DMS153 treated with DMSO at 0.1 percent for 48 hours (cell line): ENCODE data around the gene ADCK2.
"Not testable (repeated sequence)": the region's sequence is repeated elsewhere in the genome, so short reads cannot be mapped to it uniquely, and the experiment has no call there.

ENCODE experiments used
- DNase-seq: peaks from one replicate; lab custom pipeline; 2025; ENCODE audit not compliant: unreplicated experiment; lab: John Stamatoyannopoulos, UW

ADCK2 gene, protein sequence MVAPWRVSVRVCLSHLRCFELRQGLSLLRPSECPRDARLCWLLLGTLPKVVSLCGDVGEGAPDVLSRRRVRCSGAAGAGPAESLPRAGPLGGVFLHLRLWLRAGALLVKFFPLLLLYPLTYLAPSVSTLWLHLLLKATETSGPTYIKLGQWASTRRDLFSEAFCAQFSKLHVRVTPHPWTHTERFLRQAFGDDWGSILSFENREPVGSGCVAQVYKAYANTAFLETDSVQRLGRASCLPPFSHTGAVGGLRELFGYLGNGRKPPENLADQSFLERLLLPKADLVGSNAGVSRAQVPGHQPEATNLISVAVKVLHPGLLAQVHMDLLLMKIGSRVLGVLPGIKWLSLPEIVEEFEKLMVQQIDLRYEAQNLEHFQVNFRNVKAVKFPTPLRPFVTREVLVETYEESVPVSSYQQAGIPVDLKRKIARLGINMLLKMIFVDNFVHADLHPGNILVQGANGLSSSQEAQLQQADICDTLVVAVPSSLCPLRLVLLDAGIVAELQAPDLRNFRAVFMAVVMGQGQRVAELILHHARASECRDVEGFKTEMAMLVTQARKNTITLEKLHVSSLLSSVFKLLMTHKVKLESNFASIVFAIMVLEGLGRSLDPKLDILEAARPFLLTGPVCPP

GRCh38 chr7:140672382-140673062 lies at the start of gene ADCK2:
Gene ADCK2 (plus strand): TSS chr7:140672945. CDS start chr7:140673331, 386 bp downstream.
- no peak for DNase-seq

GRCh38 chr7:140623980-140624379 lies 48.8 kb upstream of the ADCK2 start:
- DNase-seq: no peak

GRCh38 chr7:140624392-140625191 lies 48.2 kb upstream of the ADCK2 start:
- no peak for DNase-seq

- DNase-seq: not testable (repeated sequence)
These were observed 47.6 kb upstream of the ADCK2 start for GRCh38 chr7:140625192-140625558.

DNA sequence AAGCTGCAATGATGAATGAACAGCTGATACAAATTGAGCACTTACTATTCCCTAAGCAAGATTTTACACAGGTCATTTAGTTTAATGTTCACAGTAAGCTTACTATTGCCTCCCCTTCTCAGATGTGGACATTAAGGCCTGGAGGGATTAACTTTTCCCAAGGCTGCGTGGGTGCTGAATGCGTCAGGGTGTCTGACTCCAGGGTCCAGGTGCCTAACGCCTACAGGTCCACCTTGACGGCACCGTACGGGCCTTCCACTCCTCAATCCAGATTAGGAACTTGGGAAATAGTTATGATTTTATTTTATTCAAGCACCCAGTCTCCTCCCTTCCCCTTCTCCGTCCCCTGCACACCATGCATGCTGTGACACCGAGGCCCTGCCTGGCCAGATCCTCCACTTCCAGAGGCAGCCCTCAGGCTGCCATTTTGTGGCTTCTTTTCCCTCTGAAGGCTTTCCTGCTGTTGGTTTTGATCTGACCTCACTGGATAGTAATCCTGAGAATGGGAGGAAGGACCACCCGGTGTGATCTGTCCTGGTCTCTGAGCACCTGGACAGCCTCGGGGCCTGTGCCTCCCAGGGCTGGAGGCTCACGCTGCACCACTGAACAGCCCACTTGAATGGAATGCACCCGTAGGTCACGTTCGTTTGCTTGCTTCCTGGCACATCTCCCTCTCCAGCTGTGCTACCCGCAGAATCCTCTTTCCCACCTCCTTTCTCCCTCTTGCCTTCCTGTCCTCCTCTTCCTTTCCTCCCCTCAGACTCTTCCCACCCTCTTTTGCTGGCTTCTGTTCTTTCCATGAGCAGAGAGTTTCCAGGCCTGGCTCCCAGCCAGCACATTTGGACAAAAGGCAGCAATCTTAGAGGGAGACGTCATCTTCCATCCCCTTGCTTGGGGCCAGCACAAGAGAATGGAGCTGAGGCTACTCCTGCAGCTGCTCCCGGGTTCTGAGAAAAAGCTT lies 46.6 kb upstream of the ADCK2 start:
- DNase-seq: no peak

DNA sequence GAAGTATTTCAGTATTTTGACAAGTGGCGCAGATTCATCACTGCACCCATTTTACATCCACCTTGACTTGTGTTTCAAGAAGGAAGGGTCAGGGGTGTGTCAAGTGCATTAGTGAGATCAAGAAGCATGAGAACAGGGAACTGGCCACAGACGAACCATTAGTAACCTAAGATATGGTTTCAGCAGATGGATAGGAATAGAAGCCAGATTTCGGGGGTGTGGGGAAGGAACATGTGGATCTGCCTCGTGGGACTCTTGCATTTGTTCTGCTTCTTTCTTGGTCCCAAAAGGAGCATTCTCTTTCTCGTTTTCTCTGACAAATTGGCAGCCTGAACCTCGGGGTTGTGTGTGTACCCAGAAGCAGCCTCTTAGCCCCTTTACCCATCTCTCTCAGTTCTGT lies 41.7 kb upstream of the ADCK2 start:
- DNase-seq: no peak

GRCh38 chr7:140631602-140632001 lies 41.1 kb upstream of the ADCK2 start:
- no peak for DNase-seq

- no peak for DNase-seq
These were observed 37.4 kb upstream of the ADCK2 start for GRCh38 chr7:140635345-140635744.

DNA sequence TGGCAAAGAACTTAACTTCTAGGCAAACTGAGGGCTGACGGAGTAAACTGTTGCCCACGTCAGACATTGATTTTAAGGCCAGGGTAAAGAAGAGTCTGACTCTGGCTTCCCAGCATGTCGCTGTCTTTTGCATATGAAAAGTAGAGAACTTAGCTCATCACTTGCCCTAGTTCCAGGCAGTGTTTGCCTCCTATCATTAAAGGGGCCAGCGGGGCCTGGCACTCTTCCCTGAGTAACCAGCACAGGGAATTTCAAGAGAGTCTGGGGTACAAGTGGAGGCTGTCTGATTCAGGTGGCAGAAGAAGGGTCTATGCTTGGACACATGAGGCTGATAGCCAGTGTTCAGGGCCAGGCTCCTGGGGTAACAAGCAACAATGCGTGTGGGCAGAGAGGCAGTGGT lies 36.9 kb upstream of the ADCK2 start:
- DNase-seq: no peak

DNA sequence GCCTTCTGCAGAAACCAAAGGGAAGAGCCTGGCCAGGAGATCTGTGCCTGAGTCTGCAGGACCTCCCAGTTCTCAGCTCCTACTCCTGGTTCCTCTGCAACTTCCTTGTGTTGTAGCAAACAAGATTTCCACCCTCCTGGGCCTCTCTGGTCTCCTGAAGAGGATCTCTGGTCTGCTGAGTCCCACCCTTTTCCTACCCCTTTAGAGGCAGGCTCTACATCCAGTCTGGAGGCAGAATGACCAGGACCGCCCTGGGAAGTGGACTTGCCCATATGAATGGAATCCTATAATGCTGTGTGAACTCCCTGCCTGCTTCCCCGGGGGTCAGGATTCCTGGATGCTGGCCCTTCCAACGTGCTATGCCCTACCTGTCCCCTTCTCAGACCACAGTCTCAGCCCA lies 35.3 kb upstream of the ADCK2 start:
- DNase-seq: no peak

- DNase-seq: no peak
These were observed 34.5 kb upstream of the ADCK2 start for GRCh38 chr7:140638173-140638791.

DNA sequence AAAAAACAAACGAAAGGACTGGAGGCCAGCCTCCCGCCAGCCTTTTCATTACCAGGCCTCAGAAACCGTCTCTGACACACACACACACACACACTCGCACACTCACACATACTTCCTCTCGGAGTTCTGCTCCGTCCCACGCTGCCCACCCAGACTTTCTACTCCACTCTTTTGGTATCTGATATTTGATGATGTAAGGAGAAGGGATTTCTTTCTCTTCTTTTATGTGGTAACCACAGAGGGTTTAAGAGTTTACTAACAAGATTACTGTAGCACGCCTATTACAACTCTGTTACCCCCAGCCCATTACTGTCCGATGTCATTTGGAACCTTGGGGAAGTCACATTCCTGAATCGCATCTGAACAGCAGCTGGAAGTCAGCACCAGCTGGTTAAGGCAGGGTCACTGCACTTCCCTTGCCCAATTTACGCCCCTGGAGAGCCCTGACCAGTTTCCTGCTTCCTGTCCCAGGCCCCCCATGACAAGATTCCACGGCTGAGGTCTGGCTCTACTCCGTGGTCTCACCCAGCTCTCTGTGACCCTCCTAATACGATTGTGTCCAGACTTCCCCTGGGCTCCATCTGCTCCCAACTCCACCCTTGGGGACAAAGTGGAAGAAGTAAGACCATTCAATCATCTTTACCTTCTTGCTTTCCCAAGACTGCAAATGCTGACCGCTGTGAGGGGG lies 33.2 kb upstream of the ADCK2 start:
- no peak for DNase-seq

DNA sequence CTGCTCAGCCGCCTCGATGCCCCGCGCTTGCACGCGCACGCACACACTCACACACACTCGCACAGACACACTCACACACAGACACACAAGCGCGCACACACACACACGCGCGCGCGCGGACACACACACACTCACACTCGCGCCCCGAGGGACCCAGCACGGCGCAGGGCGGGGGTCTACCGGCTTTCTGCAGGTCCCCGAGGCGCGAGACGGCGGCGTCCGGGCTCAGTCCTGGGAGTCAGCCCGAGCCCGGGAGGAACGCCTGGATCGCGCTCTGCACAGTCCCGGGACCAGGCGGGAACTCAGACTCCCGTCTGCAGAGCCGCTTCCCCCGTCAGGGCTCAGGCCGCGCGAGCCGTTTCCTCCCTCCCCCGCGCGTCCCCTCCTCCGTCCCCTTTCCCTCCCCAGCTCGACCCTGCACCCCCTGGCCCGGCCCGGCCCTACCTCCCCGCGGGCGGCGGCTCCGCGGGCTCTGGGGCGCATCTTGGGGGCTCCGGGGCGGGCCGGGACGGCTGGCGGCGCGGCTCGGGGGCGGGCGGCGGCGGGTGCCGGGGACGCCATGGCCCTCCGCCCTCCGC lies 32.6 kb upstream of the ADCK2 start:
- DNase-seq: no peak

- DNase-seq: no peak
These were observed 31.8 kb upstream of the ADCK2 start, which contains the start of gene DENND2A for GRCh38 chr7:140640727-140641523. Gene DENND2A (minus strand): TSS chr7:140640813. CDS start chr7:140602397, 38,416 bp downstream.

DNA sequence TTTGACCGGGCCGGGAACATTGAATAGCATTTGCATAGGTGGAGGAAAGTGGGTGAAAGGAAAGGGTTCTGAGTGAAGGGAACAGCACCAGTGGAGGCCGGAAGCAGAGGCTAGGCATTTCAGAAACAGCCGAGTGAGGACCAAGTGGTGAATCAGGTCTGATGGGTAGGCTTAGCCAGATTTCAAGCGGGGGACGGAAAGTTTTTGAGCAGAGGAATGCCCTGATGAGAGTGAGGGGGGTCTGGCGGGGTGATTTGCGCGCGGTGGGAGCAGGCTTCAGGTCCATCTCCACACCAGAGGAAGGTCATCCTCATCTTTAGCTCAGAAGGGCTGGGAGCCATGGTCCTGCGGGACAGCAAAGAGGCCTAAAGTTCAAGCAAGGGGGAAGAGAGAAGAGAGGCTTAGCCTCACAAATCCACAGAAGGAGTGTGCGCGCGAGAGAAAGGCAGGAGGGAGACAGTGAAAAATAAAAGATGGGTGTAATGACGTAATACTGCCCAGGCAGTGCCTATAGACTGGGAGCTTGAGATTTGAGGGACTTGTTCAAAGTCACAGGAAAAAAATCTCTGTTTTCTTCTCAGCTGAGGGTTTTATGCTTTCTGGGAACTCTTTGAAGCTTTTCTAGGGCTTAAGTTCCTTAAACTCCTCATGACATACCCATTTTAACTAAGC lies 31.1 kb upstream of the ADCK2 start:
- DNase-seq: no peak

GRCh38 chr7:140643416-140643815 lies 29.3 kb upstream of the ADCK2 start:
- no peak for DNase-seq

DNA sequence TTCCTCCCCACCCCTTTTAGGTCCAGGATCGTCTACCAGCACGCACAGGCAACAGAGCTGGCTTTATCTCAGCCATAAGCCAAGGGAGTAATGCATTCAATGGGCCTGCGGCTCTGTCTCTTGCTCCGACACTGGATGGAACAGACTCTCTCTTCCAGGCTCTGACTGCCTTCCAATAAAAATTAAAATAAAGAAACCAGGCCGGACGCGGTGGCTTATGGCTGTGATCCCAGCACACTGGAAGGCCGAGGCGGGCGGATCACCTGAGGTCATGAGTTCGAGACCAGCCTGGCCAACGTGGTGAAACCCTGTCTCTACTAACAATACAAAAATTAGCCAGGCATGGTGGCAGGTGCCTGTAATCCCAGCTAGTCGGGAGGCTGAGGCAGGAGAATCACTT lies 28.0 kb upstream of the ADCK2 start:
- DNase-seq: not testable (repeated sequence)
